ENCODE data around the gene CUL4A. TPM values are rescaled to one million over a fixed set of nuclear protein-coding genes. Genes with fewer than 3 reads are reported as not detected.

CUL4A gene
- polyA plus RNA-seq, 1 donor from 2014 or later, result 69.9 TPM

GRCh38 chr13:113231306-113232207, 22.1 kb downstream of the CUL4A start:
- H2AFZ ChIP-seq (ENCODE audit: low read depth, low read length), result no peak overlapping the region
- TF ChIP-seq CTCF (IDR thresholded peaks at IDR 0.05; ENCODE audit: poor library complexity, severe bottlenecking) (no peak), SMC3 (conservative IDR thresholded peaks at IDR 0.05; ENCODE audit: poor library complexity) (no peak), TAF1 (IDR thresholded peaks at IDR 0.05; ENCODE audit: low read depth) (no peak), EZH2 (IDR thresholded peaks at IDR 0.05; ENCODE audit: borderline replicate concordance, insufficient read depth, low read length, poor library complexity, severe bottlenecking) (no peak), RAD21 (conservative IDR thresholded peaks at IDR 0.05) (no peak), EP300 (conservative IDR thresholded peaks at IDR 0.05; ENCODE audit: poor library complexity, severe bottlenecking) (no peak), MXI1 (conservative IDR thresholded peaks at IDR 0.05; ENCODE audit: poor library complexity, severe bottlenecking) (no peak), POLR2AphosphoS5 (IDR thresholded peaks at IDR 0.05) (no peak)
- TF ChIP-seq, protein P1, sequence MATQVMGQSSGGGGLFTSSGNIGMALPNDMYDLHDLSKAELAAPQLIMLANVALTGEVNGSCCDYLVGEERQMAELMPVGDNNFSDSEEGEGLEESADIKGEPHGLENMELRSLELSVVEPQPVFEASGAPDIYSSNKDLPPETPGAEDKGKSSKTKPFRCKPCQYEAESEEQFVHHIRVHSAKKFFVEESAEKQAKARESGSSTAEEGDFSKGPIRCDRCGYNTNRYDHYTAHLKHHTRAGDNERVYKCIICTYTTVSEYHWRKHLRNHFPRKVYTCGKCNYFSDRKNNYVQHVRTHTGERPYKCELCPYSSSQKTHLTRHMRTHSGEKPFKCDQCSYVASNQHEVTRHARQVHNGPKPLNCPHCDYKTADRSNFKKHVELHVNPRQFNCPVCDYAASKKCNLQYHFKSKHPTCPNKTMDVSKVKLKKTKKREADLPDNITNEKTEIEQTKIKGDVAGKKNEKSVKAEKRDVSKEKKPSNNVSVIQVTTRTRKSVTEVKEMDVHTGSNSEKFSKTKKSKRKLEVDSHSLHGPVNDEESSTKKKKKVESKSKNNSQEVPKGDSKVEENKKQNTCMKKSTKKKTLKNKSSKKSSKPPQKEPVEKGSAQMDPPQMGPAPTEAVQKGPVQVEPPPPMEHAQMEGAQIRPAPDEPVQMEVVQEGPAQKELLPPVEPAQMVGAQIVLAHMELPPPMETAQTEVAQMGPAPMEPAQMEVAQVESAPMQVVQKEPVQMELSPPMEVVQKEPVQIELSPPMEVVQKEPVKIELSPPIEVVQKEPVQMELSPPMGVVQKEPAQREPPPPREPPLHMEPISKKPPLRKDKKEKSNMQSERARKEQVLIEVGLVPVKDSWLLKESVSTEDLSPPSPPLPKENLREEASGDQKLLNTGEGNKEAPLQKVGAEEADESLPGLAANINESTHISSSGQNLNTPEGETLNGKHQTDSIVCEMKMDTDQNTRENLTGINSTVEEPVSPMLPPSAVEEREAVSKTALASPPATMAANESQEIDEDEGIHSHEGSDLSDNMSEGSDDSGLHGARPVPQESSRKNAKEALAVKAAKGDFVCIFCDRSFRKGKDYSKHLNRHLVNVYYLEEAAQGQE (IDR thresholded peaks at IDR 0.05; ENCODE audit: borderline replicate concordance), result no peak
- no peaks in the 10 kb centered on the region for H4K20me1 ChIP-seq (ENCODE audit: insufficient read depth)
- no peaks in the 10 kb centered on the region for H3K27me3 ChIP-seq (ENCODE audit: insufficient read depth, low read depth, low read length)
- no peak overlapping the region for H3K9ac ChIP-seq (ENCODE audit: low read length)
- H3K9me2 ChIP-seq (ENCODE audit: insufficient read depth, low read length), result no peaks in the 10 kb centered on the region
- no peak overlapping the region for H3K4me2 ChIP-seq (ENCODE audit: low read length)
- no peaks in the 10 kb centered on the region for H3K36me3 ChIP-seq (ENCODE audit: insufficient read depth, low read length)
- no peaks in the 10 kb centered on the region for H3K9me3 ChIP-seq (ENCODE audit: low read length)
- H3K27ac ChIP-seq (ENCODE audit: low read length), result no peak overlapping the region
- H3F3A ChIP-seq (ENCODE audit: insufficient read depth, low read length, poor library complexity, severe bottlenecking), result no peaks in the 10 kb centered on the region
- H3K79me2 ChIP-seq (replicated peaks; ENCODE audit: insufficient read depth, low read length), result no peaks in the 10 kb centered on the region
- no peak overlapping the region for H3K4me3 ChIP-seq (ENCODE audit: low read length)

- H3K36me3 ChIP-seq (ENCODE audit: insufficient read depth, low read length), result no peaks in the 10 kb centered on the region
- no peaks in the 10 kb centered on the region for H3K79me2 ChIP-seq (replicated peaks; ENCODE audit: insufficient read depth, low read length)
- H3K9me3 ChIP-seq (ENCODE audit: low read length), result no peaks in the 10 kb centered on the region
- no peaks in the 10 kb centered on the region for H3F3A ChIP-seq (ENCODE audit: insufficient read depth, low read length, poor library complexity, severe bottlenecking)
- no peak overlapping the region for H3K4me2 ChIP-seq (ENCODE audit: low read length)
- TF ChIP-seq SMC3 (conservative IDR thresholded peaks at IDR 0.05; ENCODE audit: poor library complexity) (no peak), EZH2 (IDR thresholded peaks at IDR 0.05; ENCODE audit: borderline replicate concordance, insufficient read depth, low read length, poor library complexity, severe bottlenecking) (no peak)
- H2AFZ ChIP-seq (ENCODE audit: low read depth, low read length), result no peak overlapping the region
- H3K9ac ChIP-seq (ENCODE audit: low read length), result no peak overlapping the region
- H4K20me1 ChIP-seq (ENCODE audit: insufficient read depth), result no peaks in the 10 kb centered on the region
- no peaks in the 10 kb centered on the region for H3K27me3 ChIP-seq (ENCODE audit: insufficient read depth, low read depth, low read length)
- H3K27ac ChIP-seq (ENCODE audit: low read length), result no peak overlapping the region
- no peak overlapping the region for H3K4me3 ChIP-seq (ENCODE audit: low read length)
- H3K9me2 ChIP-seq (ENCODE audit: insufficient read depth, low read length), result no peaks in the 10 kb centered on the region
Measured at GRCh38 chr13:113232208-113233003, 23.0 kb downstream of the CUL4A start.
